SH-SY5Y (cell line): ENCODE results near the gene EFNB2.

Experiments used
- GATA2 ChIP-seq: IDR thresholded peaks from 2 replicates; pipeline ENCODE4 v1.6.1; 2011; ENCODE audit warnings: mild to moderate bottlenecking, low read depth, low read length
- GATA3 ChIP-seq: IDR thresholded peaks from 2 replicates; pipeline ENCODE4 v1.6.1; 2011; ENCODE audit warnings: low read depth, mild to moderate bottlenecking, low read length, moderate library complexity

EFNB2 gene

GRCh38 chr13:106561551-106562170 lies 26.2 kb upstream of the EFNB2 start:
- no peak for TF ChIP-seq GATA3
- no peak for TF ChIP-seq GATA2

GRCh38 chr13:106560821-106561220 lies 25.4 kb upstream of the EFNB2 start:
- TF ChIP-seq GATA3 (no peak), GATA2 (no peak)

- TF ChIP-seq GATA2 = no peak
These were observed 23.1 kb upstream of the EFNB2 start for GRCh38 chr13:106558527-106558926.

- TF ChIP-seq GATA2 (no peak), GATA3 (no peak)
These were observed 20.3 kb upstream of the EFNB2 start for GRCh38 chr13:106555631-106556328.

GRCh38 chr13:106551751-106552150 lies 16.3 kb upstream of the EFNB2 start:
- TF ChIP-seq GATA3 = no peak

- no peak for TF ChIP-seq GATA2
- no peak for TF ChIP-seq GATA3
These were observed 15.9 kb upstream of the EFNB2 start for GRCh38 chr13:106551350-106551749.

- TF ChIP-seq GATA2 = no peak
- no peak for TF ChIP-seq GATA3
These were observed 15.2 kb upstream of the EFNB2 start for GRCh38 chr13:106550570-106551135.

- TF ChIP-seq GATA2 (no peak), GATA3 (no peak)
These were observed 12.7 kb upstream of the EFNB2 start for GRCh38 chr13:106548064-106548696.

GRCh38 chr13:106541826-106542225 lies 6.4 kb upstream of the EFNB2 start:
- TF ChIP-seq GATA2 (no peak), GATA3 (no peak)

- TF ChIP-seq GATA2 = no peak
These were observed 5.2 kb upstream of the EFNB2 start for GRCh38 chr13:106540613-106541012.

GRCh38 chr13:106537521-106537920 lies 2.1 kb upstream of the EFNB2 start:
- TF ChIP-seq GATA2 (no peak), GATA3 (no peak)

- TF ChIP-seq GATA2 (no peak), GATA3 (no peak)
These were observed 977 bp upstream of the EFNB2 start for GRCh38 chr13:106536244-106537034.

- TF ChIP-seq GATA3 (no peak), GATA2 (no peak)
These were observed 567 bp downstream of the EFNB2 start for GRCh38 chr13:106534639-106535551.
